Activated T-cell treated with anti-CD3 and anti-CD28 coated beads for 48 hours (primary cell): ENCODE measurements around the gene OR4A16.

Experiments used
- DNase-seq: peaks from one replicate; pipeline ENCODE4 v3.0.0-alpha.2; 2020; ENCODE audit warnings: low read depth

Gene OR4A16, protein sequence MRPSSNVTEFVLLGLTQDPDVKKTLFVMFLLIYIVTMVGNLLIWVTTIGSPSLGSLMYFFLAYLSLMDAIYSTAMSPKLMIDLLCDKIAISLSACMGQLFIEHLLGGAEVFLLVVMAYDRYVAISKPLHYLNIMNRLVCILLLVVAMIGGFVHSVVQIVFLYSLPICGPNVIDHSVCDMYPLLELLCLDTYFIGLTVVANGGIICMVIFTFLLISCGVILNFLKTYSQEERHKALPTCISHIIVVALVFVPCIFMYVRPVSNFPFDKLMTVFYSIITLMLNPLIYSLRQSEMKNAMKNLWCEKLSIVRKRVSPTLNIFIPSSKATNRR

DNA sequence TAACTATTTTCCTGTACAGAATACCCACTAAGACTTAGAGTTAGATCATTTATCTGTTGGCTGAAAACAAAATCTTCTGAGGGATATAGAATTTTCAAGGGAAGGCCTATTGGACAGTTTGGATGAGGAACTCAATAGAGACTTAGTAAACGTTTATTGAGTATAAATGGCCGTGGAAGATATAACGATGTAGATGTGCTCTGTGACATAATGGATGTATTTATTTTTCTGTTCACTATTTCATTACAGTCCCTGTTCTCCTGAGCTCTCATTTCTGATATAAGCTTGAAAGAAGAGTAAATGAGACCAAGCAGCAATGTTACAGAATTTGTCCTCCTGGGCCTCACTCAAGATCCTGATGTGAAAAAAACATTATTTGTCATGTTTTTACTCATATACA is at the start of gene OR4A16:
Gene OR4A16, plus strand, starts transcription at position 301 of the 400 bp plus-strand sequence. Its CDS starts 0 bp downstream, at position 301.
- no peak for DNase-seq

DNA sequence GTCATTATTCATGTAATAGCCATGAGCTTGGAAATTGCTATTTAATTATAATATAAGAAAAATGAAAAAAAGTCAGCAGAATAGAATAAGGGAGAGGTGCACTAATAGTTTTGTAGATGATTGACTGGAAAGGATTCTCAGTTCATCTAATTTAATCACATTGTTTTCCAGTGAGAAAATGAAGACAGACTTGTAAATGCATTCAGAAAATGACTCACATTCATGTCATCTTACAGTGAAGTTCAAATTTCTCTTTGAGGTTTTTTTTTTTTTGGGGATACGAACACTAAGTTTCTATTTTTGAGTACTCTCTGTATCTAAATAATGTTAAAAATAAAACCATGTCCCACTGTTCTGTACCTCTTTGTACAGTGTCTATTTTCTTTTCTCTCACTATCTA is 18.5 kb upstream of the OR4A16 start:
- DNase-seq = no peak

DNA sequence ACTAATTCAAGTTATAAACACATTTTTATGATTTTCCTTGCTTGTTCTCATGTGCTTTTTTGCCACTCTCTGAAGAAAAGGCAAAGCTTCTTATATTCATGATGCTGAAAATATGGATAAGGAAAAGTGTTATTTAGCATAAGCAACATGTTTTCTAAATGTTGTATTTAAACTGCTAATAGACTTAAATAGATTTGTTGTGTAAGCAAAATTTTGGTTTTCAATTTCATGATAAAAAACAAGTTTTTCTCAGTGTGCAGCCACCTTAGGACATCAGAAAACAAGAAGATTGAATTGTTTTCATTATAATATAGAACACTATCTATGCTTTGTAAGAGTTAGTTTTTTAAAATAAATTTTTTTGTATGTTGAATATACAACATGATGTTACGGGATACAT is 2.3 kb downstream of the OR4A16 start:
- DNase-seq = no peak

DNA sequence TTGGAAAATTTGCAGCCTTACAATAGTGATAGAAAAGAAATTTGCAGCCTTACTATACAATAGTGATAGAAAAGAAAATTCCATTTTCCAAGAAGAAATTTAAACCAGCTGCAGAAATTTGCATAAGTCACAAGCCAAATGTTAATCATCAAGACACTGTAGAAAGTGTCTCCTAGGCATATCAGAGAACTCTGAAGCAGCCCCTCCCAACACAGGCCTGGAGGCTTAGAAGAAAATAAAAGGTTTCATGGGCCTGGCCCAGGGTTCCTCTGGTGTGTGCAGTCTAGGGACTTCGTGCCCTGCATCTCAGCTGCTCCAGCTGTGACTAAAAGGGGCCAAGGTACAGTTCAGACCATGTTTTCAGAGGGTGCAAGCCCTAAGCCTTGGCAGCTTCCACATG is 6.0 kb downstream of the OR4A16 start:
- no peak for DNase-seq

DNA sequence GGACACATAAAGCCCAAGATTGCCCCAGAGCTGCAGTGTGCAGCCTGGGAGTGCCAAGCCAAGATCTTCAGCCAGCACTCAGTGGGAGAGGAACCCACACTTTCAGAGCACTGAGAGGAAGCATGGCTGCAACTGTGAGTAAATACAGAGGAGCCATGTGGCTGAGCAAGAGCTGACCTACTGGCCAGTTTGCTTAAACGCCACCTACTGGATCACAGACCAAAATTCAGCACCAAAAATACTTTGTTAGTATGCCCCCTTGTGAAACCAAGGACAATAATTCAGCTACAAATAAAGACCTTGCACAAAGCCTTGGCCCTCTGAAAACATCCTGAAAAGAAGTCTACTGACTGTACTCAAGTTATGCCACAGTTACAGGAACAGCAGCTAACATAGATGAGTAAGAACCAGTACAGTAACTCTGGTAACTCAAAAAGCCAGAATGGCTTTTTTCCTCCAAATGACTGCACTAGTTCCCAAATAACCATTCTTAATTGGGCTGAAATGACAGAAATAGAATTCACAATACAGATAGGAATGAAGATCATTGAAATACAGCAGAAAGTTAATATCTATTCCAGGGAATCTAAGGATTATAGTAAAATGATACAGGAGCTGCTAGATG is 14.7 kb downstream of the OR4A16 start:
- no peak for DNase-seq

DNA sequence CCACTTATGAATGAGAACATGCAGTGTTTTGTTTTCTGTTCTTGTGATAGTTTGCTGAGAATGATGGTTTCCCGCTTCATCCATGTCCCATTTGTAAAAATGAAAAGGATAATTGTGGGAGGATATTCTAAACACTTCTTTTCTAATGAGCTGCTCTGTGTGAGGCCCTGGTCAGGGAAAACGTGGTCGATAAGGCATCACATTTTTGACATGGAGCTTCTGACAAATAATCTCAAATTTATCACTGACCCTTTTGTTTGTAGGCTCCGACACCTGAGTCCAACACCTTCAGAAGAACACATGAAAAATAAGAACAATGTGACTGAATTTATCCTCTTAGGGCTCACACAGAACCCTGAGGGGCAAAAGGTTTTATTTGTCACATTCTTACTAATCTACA is 24.7 kb downstream of the OR4A16 start, which contains the start of gene OR4A15:
Gene OR4A15, plus strand, starts transcription at position 301 of the 400 bp plus-strand sequence. Its CDS starts 0 bp downstream, at position 301.
- DNase-seq = no peak
